ENCODE results near the gene DAPK2.

DAPK2 gene

DNA sequence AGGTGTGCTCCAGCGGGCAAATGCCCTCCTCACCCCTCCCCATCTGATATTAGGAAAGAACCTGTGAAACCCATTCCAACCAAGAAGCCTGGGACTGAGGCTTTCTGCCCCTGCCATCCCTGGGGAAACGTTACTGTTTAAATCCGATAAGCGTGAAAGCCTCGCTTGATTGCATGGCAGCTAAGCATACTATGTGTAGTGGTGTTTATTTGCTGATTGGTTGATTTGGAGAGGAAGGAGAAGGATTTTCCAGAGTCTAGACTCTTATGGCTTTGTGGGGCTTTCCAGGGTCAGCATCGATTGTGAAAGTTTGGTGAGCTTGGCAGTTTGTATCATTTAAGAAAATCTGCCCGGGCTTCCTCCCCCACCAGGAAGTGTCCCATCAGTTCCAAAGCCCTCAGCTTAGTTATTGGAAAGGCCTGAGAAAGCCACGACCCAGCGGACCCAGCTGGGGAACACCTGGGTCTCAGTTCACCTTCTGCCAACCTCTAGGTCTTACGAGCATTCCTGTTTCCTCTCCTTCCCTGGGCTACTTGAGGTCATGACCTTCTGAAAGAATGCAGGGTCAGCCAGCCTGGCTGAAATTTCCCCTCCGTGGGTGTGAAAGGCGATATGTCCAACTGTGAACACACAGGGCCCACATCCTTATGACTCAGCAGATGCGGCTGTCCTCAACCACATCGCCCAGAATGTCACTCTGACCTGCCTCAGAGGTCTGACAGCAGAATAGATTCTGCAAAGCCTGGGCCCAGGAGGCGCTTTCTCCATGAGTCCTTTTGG lies 149.8 kb downstream of the DAPK2 start:
- Histone ChIP-seq H3K9me3 (ENCODE audit: low read depth, low read length) (no peaks in the 10 kb centered on the region), H3K9ac (ENCODE audit: insufficient read length) (no peak overlapping the region), H3K4me3 (no peak overlapping the region), H3K36me3 (ENCODE audit: insufficient read depth, low read length) (no peaks in the 10 kb centered on the region), H3K27ac (no peak overlapping the region)
- no peak for TF ChIP-seq POLR2AphosphoS5 (IDR thresholded peaks at IDR 0.05; ENCODE audit: borderline replicate concordance, low read depth, low read length)
- no peak for TF ChIP-seq FOXP2 (optimal IDR thresholded peaks at IDR 0.05; ENCODE audit: control extremely low read depth, extremely low read length, insufficient read depth)
- DNase-seq (ENCODE audit: low read depth, low spot score) = no peak

GRCh38 chr15:63895787-63896218 lies 150.5 kb downstream of the DAPK2 start:
- TF ChIP-seq FOXP2 (optimal IDR thresholded peaks at IDR 0.05; ENCODE audit: control extremely low read depth, extremely low read length, insufficient read depth) = no peak
- TF ChIP-seq EZH2 (IDR thresholded peaks at IDR 0.05) = no peak
- no peak for TF ChIP-seq POLR2AphosphoS5 (IDR thresholded peaks at IDR 0.05; ENCODE audit: borderline replicate concordance, low read depth, low read length)
- Histone ChIP-seq H3K9me3 (ENCODE audit: low read depth, low read length) (no peaks in the 10 kb centered on the region), H3K36me3 (ENCODE audit: insufficient read depth, low read length) (no peaks in the 10 kb centered on the region), H3K9ac (ENCODE audit: insufficient read length) (no peak overlapping the region), H3K4me3 (no peak overlapping the region), H3K27ac (no peak overlapping the region)
- no peak for DNase-seq (ENCODE audit: low read depth, low spot score)

DNA sequence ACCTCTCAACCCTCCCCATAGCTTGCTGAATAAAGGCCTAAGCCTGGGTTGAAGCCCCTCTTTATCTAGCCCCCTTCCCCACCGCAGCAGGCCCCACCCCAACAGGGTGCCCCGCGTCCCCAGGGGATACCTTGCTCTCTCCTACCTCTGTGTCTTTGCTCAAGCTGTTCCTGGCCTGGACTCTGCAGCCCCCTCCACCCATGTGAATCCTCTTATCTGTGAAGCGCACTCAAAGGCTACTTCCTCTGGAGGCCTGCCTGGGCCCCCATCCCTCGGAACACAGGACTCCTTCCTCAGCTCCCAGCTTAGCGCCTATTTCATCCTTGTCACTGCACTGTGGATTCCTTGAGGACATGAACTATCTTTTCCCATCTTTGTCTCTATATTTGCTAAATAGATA lies 151.1 kb downstream of the DAPK2 start:
- H3K4me3 ChIP-seq = no peak overlapping the region
- no peak for DNase-seq (ENCODE audit: low read depth, low spot score)
- H3K9ac ChIP-seq (ENCODE audit: insufficient read length) = no peak overlapping the region
- no peak for TF ChIP-seq FOXP2 (optimal IDR thresholded peaks at IDR 0.05; ENCODE audit: control extremely low read depth, extremely low read length, insufficient read depth)
- no peak for TF ChIP-seq EZH2 (IDR thresholded peaks at IDR 0.05)
- no peak for TF ChIP-seq POLR2AphosphoS5 (IDR thresholded peaks at IDR 0.05; ENCODE audit: borderline replicate concordance, low read depth, low read length)
- no peak overlapping the region for H3K27ac ChIP-seq
- H3K36me3 ChIP-seq (ENCODE audit: insufficient read depth, low read length) = no peaks in the 10 kb centered on the region
- H3K9me3 ChIP-seq (ENCODE audit: low read depth, low read length) = no peaks in the 10 kb centered on the region

GRCh38 chr15:63894662-63894949 lies 151.7 kb downstream of the DAPK2 start:
- no peak overlapping the region for H3K27ac ChIP-seq
- TF ChIP-seq FOXP2 (optimal IDR thresholded peaks at IDR 0.05; ENCODE audit: control extremely low read depth, extremely low read length, insufficient read depth) = no peak
- TF ChIP-seq POLR2AphosphoS5 (IDR thresholded peaks at IDR 0.05; ENCODE audit: borderline replicate concordance, low read depth, low read length) = no peak
- TF ChIP-seq EZH2 (IDR thresholded peaks at IDR 0.05) = no peak
- no peak overlapping the region for H3K4me3 ChIP-seq
- no peaks in the 10 kb centered on the region for H3K9me3 ChIP-seq (ENCODE audit: low read depth, low read length)
- no peak overlapping the region for H3K9ac ChIP-seq (ENCODE audit: insufficient read length)
- no peak for DNase-seq (ENCODE audit: low read depth, low spot score)
- H3K36me3 ChIP-seq (ENCODE audit: insufficient read depth, low read length) = no peaks in the 10 kb centered on the region

- no peak for DNase-seq (ENCODE audit: low read depth, low spot score)
- Histone ChIP-seq H3K4me3 (no peak overlapping the region), H3K9ac (ENCODE audit: insufficient read length) (no peak overlapping the region), H3K36me3 (ENCODE audit: insufficient read depth, low read length) (no peaks in the 10 kb centered on the region), H3K9me3 (ENCODE audit: low read depth, low read length) (no peaks in the 10 kb centered on the region), H3K27ac (no peak overlapping the region)
- TF ChIP-seq POLR2AphosphoS5 (IDR thresholded peaks at IDR 0.05; ENCODE audit: borderline replicate concordance, low read depth, low read length) (no peak), EZH2 (IDR thresholded peaks at IDR 0.05) (no peak), FOXP2 (optimal IDR thresholded peaks at IDR 0.05; ENCODE audit: control extremely low read depth, extremely low read length, insufficient read depth) (no peak)
Measured at GRCh38 chr15:63893866-63894661, 152.2 kb downstream of the DAPK2 start.

DNA sequence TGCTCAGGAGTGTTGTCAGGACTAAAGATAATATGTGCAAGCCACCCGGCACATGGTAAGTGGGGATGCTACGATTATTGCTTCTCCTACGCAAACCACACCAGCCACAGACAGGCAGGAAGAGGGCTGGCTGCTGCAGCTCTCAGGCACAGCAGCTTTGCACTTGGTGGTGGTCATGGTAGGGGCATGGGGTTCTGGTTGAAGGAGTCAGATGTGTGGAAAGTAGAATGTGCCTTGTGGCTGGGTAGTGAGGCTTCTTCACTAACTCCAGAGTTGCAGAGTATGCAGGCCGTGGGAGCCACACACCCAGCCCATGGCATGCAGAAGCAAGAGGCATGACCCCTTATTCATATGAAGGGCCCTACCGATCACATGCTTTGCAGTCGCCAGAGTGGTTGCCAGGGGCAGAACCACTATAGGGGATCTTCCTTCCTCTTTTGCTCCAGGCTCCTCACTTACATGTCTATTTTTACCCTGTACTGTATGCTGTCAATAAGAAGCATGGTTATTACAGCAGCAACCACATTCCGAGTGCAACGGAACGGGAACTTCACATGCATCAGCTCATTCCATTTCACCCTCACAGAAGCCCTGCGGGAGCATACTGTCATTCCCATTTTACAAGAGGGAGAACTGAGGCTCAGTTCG lies 153.4 kb downstream of the DAPK2 start:
- DNase-seq (ENCODE audit: low read depth, low spot score) = no peak
- H3K36me3 ChIP-seq (ENCODE audit: insufficient read depth, low read length) = no peaks in the 10 kb centered on the region
- H3K9me3 ChIP-seq (ENCODE audit: low read depth, low read length) = no peaks in the 10 kb centered on the region
- TF ChIP-seq EZH2 (IDR thresholded peaks at IDR 0.05) = no peak
- no peak for TF ChIP-seq POLR2AphosphoS5 (IDR thresholded peaks at IDR 0.05; ENCODE audit: borderline replicate concordance, low read depth, low read length)
- no peak for TF ChIP-seq FOXP2 (optimal IDR thresholded peaks at IDR 0.05; ENCODE audit: control extremely low read depth, extremely low read length, insufficient read depth)
- H3K9ac ChIP-seq (ENCODE audit: insufficient read length) = no peak overlapping the region
- H3K4me3 ChIP-seq = no peak overlapping the region
- H3K27ac ChIP-seq = no peak overlapping the region

GRCh38 chr15:63891768-63892133 lies 154.5 kb downstream of the DAPK2 start:
- no peak overlapping the region for H3K27ac ChIP-seq
- H3K36me3 ChIP-seq (ENCODE audit: insufficient read depth, low read length) = no peaks in the 10 kb centered on the region
- DNase-seq (ENCODE audit: low read depth, low spot score) = no peak
- H3K4me3 ChIP-seq = no peak overlapping the region
- H3K9me3 ChIP-seq (ENCODE audit: low read depth, low read length) = no peaks in the 10 kb centered on the region
- TF ChIP-seq EZH2 (IDR thresholded peaks at IDR 0.05) (no peak), FOXP2 (optimal IDR thresholded peaks at IDR 0.05; ENCODE audit: control extremely low read depth, extremely low read length, insufficient read depth) (no peak), POLR2AphosphoS5 (IDR thresholded peaks at IDR 0.05; ENCODE audit: borderline replicate concordance, low read depth, low read length) (no peak)
- H3K9ac ChIP-seq (ENCODE audit: insufficient read length) = no peak overlapping the region

- Histone ChIP-seq H3K27ac (no peak overlapping the region), H3K9me3 (ENCODE audit: low read depth, low read length) (no peaks in the 10 kb centered on the region), H3K9ac (ENCODE audit: insufficient read length) (no peak overlapping the region)
Measured at GRCh38 chr15:63891079-63891767, 155.1 kb downstream of the DAPK2 start.

More at GRCh38 chr15:63891079-63891767, 155.1 kb downstream of the DAPK2 start:
- H3K36me3 ChIP-seq (ENCODE audit: insufficient read depth, low read length) = no peaks in the 10 kb centered on the region
- TF ChIP-seq FOXP2 (optimal IDR thresholded peaks at IDR 0.05; ENCODE audit: control extremely low read depth, extremely low read length, insufficient read depth) (no peak), EZH2 (IDR thresholded peaks at IDR 0.05) (no peak), POLR2AphosphoS5 (IDR thresholded peaks at IDR 0.05; ENCODE audit: borderline replicate concordance, low read depth, low read length) (no peak)
- no peak overlapping the region for H3K4me3 ChIP-seq
- no peak for DNase-seq (ENCODE audit: low read depth, low spot score)
